ENCODE data around the gene MYO1E.

DNA sequence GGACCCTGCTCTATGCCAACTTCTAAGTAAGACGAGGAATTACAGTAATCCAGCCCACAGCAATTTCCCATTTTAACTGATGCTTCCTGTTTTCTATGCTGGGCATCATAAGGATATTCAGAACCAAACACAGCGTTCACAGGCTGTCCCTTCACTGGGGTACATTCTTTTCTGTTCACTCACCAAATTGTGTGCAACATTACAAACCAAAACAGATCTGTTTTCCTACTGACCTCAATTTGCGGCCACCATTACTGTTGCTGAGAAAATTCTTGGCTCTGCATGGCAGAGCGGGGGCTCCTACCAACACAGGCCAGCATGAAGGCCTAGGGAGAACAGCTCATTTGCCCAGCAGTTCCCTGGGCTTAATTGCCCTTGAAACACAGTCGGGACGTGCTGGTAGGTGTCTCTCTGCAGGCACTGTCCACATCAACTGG, 76.5 kb downstream of the MYO1E start:
- TF ChIP-seq, protein P1, sequence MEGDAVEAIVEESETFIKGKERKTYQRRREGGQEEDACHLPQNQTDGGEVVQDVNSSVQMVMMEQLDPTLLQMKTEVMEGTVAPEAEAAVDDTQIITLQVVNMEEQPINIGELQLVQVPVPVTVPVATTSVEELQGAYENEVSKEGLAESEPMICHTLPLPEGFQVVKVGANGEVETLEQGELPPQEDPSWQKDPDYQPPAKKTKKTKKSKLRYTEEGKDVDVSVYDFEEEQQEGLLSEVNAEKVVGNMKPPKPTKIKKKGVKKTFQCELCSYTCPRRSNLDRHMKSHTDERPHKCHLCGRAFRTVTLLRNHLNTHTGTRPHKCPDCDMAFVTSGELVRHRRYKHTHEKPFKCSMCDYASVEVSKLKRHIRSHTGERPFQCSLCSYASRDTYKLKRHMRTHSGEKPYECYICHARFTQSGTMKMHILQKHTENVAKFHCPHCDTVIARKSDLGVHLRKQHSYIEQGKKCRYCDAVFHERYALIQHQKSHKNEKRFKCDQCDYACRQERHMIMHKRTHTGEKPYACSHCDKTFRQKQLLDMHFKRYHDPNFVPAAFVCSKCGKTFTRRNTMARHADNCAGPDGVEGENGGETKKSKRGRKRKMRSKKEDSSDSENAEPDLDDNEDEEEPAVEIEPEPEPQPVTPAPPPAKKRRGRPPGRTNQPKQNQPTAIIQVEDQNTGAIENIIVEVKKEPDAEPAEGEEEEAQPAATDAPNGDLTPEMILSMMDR (IDR thresholded peaks at IDR 0.05; ENCODE audit: insufficient read depth, low read length, poor library complexity, severe bottlenecking): no peak
- TF ChIP-seq EZH2phosphoT487 (conservative IDR thresholded peaks at IDR 0.05; ENCODE audit: low read length): no peak
